ENCODE data around the gene CHAD.

The CHAD gene

GRCh38 chr17:50451943-50452629, 16.6 kb downstream of the CHAD start:
- Histone ChIP-seq H3K36me3 (ENCODE audit: control insufficient read depth in 1 of 2, insufficient read depth in 2 of 2, low read length in 2 of 2) (no peaks in the 10 kb centered on the region), H3K27me3 (ENCODE audit: low read depth, low read length) (no peaks in the 10 kb centered on the region), H3K4me1 (ENCODE audit: control insufficient read depth in 1 of 2, insufficient read depth in 2 of 2, low read length in 2 of 2) (peaks cover 0 to 4% of the 10 kb centered on the region in 2 donors), H3K27ac (ENCODE audit: low read length) (no peak overlapping the region), H3K9me3 (ENCODE audit: control insufficient read depth in 1 of 2, low read length in 2 of 2) (no peaks in the 10 kb centered on the region), H3K4me3 (ENCODE audit: low read depth in 1 of 2, low read length in 2 of 2) (no peak overlapping the region)

- Histone ChIP-seq H3K36me3 (ENCODE audit: control insufficient read depth in 1 of 2, insufficient read depth in 2 of 2, low read length in 2 of 2) (no peaks in the 10 kb centered on the region), H3K4me1 (ENCODE audit: control insufficient read depth in 1 of 2, insufficient read depth in 2 of 2, low read length in 2 of 2) (peaks cover 0 to 4% of the 10 kb centered on the region in 2 donors), H3K27me3 (ENCODE audit: low read depth, low read length) (no peaks in the 10 kb centered on the region), H3K4me3 (ENCODE audit: low read depth in 1 of 2, low read length in 2 of 2) (no peak overlapping the region), H3K9me3 (ENCODE audit: control insufficient read depth in 1 of 2, low read length in 2 of 2) (no peaks in the 10 kb centered on the region), H3K27ac (ENCODE audit: low read length) (no peak overlapping the region)
Observed at GRCh38 chr17:50448643-50449042, 20.0 kb downstream of the CHAD start.

DNA sequence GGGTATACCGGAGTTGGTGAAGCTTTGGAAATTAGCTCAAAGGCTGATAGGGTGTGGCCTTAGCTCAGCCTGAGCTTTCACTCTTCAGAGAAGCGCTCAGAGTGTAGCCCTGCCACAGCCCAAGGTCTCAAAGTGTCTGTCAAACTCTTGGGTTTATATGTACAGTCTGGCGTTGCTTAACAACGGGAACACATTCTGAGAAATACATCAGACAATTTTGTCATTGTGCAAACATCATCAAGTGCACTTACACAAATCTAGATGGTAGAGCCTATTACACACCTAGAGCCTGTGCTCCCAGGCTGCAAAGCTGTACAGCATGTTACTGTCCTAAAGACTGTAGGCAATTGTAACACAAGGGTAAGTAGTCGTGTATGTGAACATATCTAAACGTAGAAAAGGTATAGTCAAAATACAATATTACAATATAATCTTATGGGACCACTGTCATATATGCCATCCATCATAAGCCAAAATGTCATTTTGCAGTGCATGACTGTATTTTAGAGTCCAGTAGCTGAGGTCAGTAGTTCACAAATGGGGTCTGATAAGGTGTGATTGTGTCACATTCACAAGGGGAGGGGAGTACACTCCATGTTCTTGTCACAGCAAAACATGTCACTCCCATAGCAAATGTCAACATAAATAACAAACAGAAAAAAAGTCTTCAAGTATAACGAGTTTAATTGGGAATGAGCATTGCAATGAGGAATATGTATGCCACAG, 20.6 kb downstream of the CHAD start:
- Histone ChIP-seq H3K4me3 (ENCODE audit: low read depth in 1 of 2, low read length in 2 of 2) (no peak overlapping the region), H3K27me3 (ENCODE audit: low read depth, low read length) (no peaks in the 10 kb centered on the region), H3K4me1 (ENCODE audit: control insufficient read depth in 1 of 2, insufficient read depth in 2 of 2, low read length in 2 of 2) (peaks cover 0 to 4% of the 10 kb centered on the region in 2 donors), H3K36me3 (ENCODE audit: control insufficient read depth in 1 of 2, insufficient read depth in 2 of 2, low read length in 2 of 2) (no peaks in the 10 kb centered on the region), H3K9me3 (ENCODE audit: control insufficient read depth in 1 of 2, low read length in 2 of 2) (no peaks in the 10 kb centered on the region), H3K27ac (ENCODE audit: low read length) (no peak overlapping the region)

DNA sequence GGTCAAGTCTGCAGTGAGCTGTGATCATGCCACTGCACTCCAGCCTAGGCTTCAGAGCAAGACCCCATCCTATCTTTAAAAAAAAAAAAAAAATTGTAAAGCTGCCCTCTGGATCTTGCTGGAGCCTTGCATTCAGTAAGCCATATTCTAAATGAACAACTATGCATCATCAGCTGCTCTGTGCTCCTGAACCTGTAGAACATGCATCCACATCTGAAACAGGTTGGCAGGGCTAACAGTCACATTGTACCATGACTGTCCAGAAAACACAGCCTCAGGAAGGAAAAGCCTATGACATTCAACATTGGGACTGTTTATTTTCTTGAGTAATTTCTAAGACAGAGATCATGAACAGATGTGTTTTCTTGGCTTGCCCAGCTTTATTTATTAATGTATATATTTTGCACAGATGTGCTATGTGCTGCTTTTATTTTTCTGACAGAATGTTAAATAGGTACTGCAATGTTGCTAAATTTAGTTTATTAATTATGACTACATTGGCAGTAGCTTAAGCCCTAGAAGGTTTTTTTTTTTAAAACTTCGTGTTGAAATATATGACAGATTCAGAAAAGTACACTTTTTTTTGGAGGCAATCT, 22.9 kb downstream of the CHAD start:
- no peak overlapping the region for H3K4me3 ChIP-seq (ENCODE audit: low read depth in 1 of 2, low read length in 2 of 2)
- no peaks in the 10 kb centered on the region for H3K4me1 ChIP-seq (ENCODE audit: control insufficient read depth in 1 of 2, insufficient read depth in 2 of 2, low read length in 2 of 2)
- H3K36me3 ChIP-seq (ENCODE audit: control insufficient read depth in 1 of 2, insufficient read depth in 2 of 2, low read length in 2 of 2): no peaks in the 10 kb centered on the region
- no peaks in the 10 kb centered on the region for H3K27me3 ChIP-seq (ENCODE audit: low read depth, low read length)
- no peaks in the 10 kb centered on the region for H3K9me3 ChIP-seq (ENCODE audit: control insufficient read depth in 1 of 2, low read length in 2 of 2)
- no peak overlapping the region for H3K27ac ChIP-seq (ENCODE audit: low read length)

GRCh38 chr17:50444841-50445715, 23.6 kb downstream of the CHAD start:
- Histone ChIP-seq H3K4me1 (ENCODE audit: control insufficient read depth in 1 of 2, insufficient read depth in 2 of 2, low read length in 2 of 2) (no peaks in the 10 kb centered on the region), H3K9me3 (ENCODE audit: control insufficient read depth in 1 of 2, low read length in 2 of 2) (no peaks in the 10 kb centered on the region), H3K27ac (ENCODE audit: low read length) (no peak overlapping the region), H3K4me3 (ENCODE audit: low read depth in 1 of 2, low read length in 2 of 2) (no peak overlapping the region), H3K36me3 (ENCODE audit: control insufficient read depth in 1 of 2, insufficient read depth in 2 of 2, low read length in 2 of 2) (no peaks in the 10 kb centered on the region), H3K27me3 (ENCODE audit: low read depth, low read length) (no peaks in the 10 kb centered on the region)

- Histone ChIP-seq H3K27me3 (ENCODE audit: low read depth, low read length) (no peaks in the 10 kb centered on the region), H3K9me3 (ENCODE audit: control insufficient read depth in 1 of 2, low read length in 2 of 2) (no peaks in the 10 kb centered on the region), H3K4me3 (ENCODE audit: low read depth in 1 of 2, low read length in 2 of 2) (no peak overlapping the region), H3K36me3 (ENCODE audit: control insufficient read depth in 1 of 2, insufficient read depth in 2 of 2, low read length in 2 of 2) (no peaks in the 10 kb centered on the region), H3K4me1 (ENCODE audit: control insufficient read depth in 1 of 2, insufficient read depth in 2 of 2, low read length in 2 of 2) (no peaks in the 10 kb centered on the region), H3K27ac (ENCODE audit: low read length) (no peak overlapping the region)
Observed at GRCh38 chr17:50443505-50443974, 25.1 kb downstream of the CHAD start.

GRCh38 chr17:50440838-50441829, 27.5 kb downstream of the CHAD start:
- H3K9me3 ChIP-seq (ENCODE audit: control insufficient read depth in 1 of 2, low read length in 2 of 2): no peaks in the 10 kb centered on the region
- H3K36me3 ChIP-seq (ENCODE audit: control insufficient read depth in 1 of 2, insufficient read depth in 2 of 2, low read length in 2 of 2): no peaks in the 10 kb centered on the region
- no peak overlapping the region for H3K4me3 ChIP-seq (ENCODE audit: low read depth in 1 of 2, low read length in 2 of 2)
- H3K27me3 ChIP-seq (ENCODE audit: low read depth, low read length): no peaks in the 10 kb centered on the region
- H3K4me1 ChIP-seq (ENCODE audit: control insufficient read depth in 1 of 2, insufficient read depth in 2 of 2, low read length in 2 of 2): no peaks in the 10 kb centered on the region
- no peak overlapping the region for H3K27ac ChIP-seq (ENCODE audit: low read length)

GRCh38 chr17:50440172-50440837, 28.4 kb downstream of the CHAD start:
- Histone ChIP-seq H3K4me1 (ENCODE audit: control insufficient read depth in 1 of 2, insufficient read depth in 2 of 2, low read length in 2 of 2) (no peaks in the 10 kb centered on the region), H3K36me3 (ENCODE audit: control insufficient read depth in 1 of 2, insufficient read depth in 2 of 2, low read length in 2 of 2) (no peaks in the 10 kb centered on the region), H3K27me3 (ENCODE audit: low read depth, low read length) (no peaks in the 10 kb centered on the region), H3K4me3 (ENCODE audit: low read depth in 1 of 2, low read length in 2 of 2) (no peak overlapping the region), H3K27ac (ENCODE audit: low read length) (no peak overlapping the region), H3K9me3 (ENCODE audit: control insufficient read depth in 1 of 2, low read length in 2 of 2) (no peaks in the 10 kb centered on the region)

DNA sequence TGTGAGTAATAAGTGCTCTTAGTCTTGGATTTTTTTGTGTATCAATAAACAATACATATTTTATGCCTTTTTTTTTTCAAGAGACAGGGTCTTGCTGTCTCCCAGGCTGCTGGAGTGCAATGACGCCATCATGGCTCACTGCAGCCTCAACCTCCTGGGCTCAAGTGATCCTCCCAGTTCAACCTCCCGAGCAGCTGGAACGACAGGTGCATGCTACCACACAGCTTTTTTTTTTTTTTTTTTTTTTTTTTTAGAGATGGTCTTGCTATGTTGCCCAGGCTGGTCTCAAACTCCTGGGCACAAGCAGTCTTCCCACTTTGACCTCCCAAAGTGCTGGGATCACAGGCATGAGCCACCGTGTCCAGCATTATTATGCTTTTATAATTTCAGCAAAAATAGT, 29.7 kb downstream of the CHAD start:
- H3K27ac ChIP-seq (ENCODE audit: low read length): no peak overlapping the region
- H3K4me3 ChIP-seq (ENCODE audit: low read depth in 1 of 2, low read length in 2 of 2): no peak overlapping the region
- H3K9me3 ChIP-seq (ENCODE audit: control insufficient read depth in 1 of 2, low read length in 2 of 2): no peaks in the 10 kb centered on the region
- peaks cover 0 to 3% of the 10 kb centered on the region in 2 donors for H3K36me3 ChIP-seq (ENCODE audit: control insufficient read depth in 1 of 2, insufficient read depth in 2 of 2, low read length in 2 of 2)
- no peaks in the 10 kb centered on the region for H3K27me3 ChIP-seq (ENCODE audit: low read depth, low read length)
- H3K4me1 ChIP-seq (ENCODE audit: control insufficient read depth in 1 of 2, insufficient read depth in 2 of 2, low read length in 2 of 2): no peaks in the 10 kb centered on the region

DNA sequence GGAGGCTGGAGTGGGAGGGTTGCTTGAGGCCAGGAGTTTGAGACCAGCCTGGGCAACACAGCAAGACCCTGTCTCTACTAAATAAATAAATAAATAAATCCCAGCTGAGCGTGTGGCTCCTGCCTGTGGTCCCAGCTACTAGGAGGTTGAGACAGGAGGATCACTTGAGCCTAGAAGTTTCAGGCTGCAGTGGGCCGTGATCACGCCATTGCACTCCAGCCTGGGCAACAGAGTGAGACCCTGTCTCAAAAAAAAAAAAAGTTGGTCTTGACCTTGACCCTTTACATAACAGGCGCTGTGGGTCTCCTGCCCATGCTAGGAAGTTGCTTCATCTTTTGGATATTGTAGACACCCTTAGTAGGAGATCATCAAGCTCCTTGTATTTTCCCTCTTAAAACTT, 31.3 kb downstream of the CHAD start:
- Histone ChIP-seq H3K36me3 (ENCODE audit: control insufficient read depth in 1 of 2, insufficient read depth in 2 of 2, low read length in 2 of 2) (peaks cover 0 to 3% of the 10 kb centered on the region in 2 donors), H3K4me3 (ENCODE audit: low read depth in 1 of 2, low read length in 2 of 2) (no peak overlapping the region), H3K4me1 (ENCODE audit: control insufficient read depth in 1 of 2, insufficient read depth in 2 of 2, low read length in 2 of 2) (no peaks in the 10 kb centered on the region), H3K9me3 (ENCODE audit: control insufficient read depth in 1 of 2, low read length in 2 of 2) (no peaks in the 10 kb centered on the region), H3K27me3 (ENCODE audit: low read depth, low read length) (no peaks in the 10 kb centered on the region), H3K27ac (ENCODE audit: low read length) (no peak overlapping the region)
